Measurements from ENCODE around the gene SOX6. TPM values are rescaled to one million over a fixed set of nuclear protein-coding genes. Genes with fewer than 3 reads are reported as not detected.
"Not testable (repeated sequence)": the region's sequence is repeated elsewhere in the genome, so short reads cannot be mapped to it uniquely, and the experiment has no call there.

SOX6 gene
- not detected in 2 replicates for total RNA-seq

- Mint-ChIP-seq H3K9me3 (no peaks in the 10 kb centered on the region), H3K27me3 (no peaks in the 10 kb centered on the region), H3K4me1 (no peaks in the 10 kb centered on the region), H3K36me3 (ENCODE audit: low read depth) (no peaks in the 10 kb centered on the region), H3K27ac (no peak within 1 kb of the TSS), H3K4me3 (no peak within 1 kb of the TSS)
- intact Hi-C loops (cut with micrococcal nuclease): no loop called here
- no peak for DNase-seq
Measured at GRCh38 chr11:16356057-16356760, at the start of gene SOX6. SOX6 (minus strand) TSS chr11:16356546; CDS start chr11:16341248, 15,298 bp downstream.

GRCh38 chr11:16404781-16405285 lies 48.5 kb upstream of the SOX6 start:
- H3K27me3 Mint-ChIP-seq: no peaks in the 10 kb centered on the region
- H3K27ac Mint-ChIP-seq: no peak overlapping the region
- H3K36me3 Mint-ChIP-seq (ENCODE audit: low read depth): no peaks in the 10 kb centered on the region
- no peaks in the 10 kb centered on the region for H3K4me1 Mint-ChIP-seq
- DNase-seq: no peak
- no peaks in the 10 kb centered on the region for H3K9me3 Mint-ChIP-seq
- no peak overlapping the region for H3K4me3 Mint-ChIP-seq
- intact Hi-C loops (cut with micrococcal nuclease): no loop called here

- no peak overlapping the region for H3K27ac Mint-ChIP-seq
- intact Hi-C loops (cut with micrococcal nuclease): no loop called here
- H3K4me1 Mint-ChIP-seq: no peaks in the 10 kb centered on the region
- no peak overlapping the region for H3K4me3 Mint-ChIP-seq
- DNase-seq: no peak
- H3K9me3 Mint-ChIP-seq: no peaks in the 10 kb centered on the region
- H3K27me3 Mint-ChIP-seq: no peaks in the 10 kb centered on the region
- no peaks in the 10 kb centered on the region for H3K36me3 Mint-ChIP-seq (ENCODE audit: low read depth)
Measured at GRCh38 chr11:16403851-16404250, 47.5 kb upstream of the SOX6 start.

GRCh38 chr11:16403448-16403803 lies 47.1 kb upstream of the SOX6 start:
- Mint-ChIP-seq H3K4me1 (no peaks in the 10 kb centered on the region), H3K27ac (no peak overlapping the region), H3K27me3 (no peaks in the 10 kb centered on the region), H3K4me3 (no peak overlapping the region), H3K9me3 (no peaks in the 10 kb centered on the region), H3K36me3 (ENCODE audit: low read depth) (no peaks in the 10 kb centered on the region)
- DNase-seq: no peak
- intact Hi-C loops (cut with micrococcal nuclease): no loop called here

- no peak for DNase-seq
- Mint-ChIP-seq H3K4me1 (no peaks in the 10 kb centered on the region), H3K36me3 (ENCODE audit: low read depth) (no peaks in the 10 kb centered on the region), H3K27ac (no peak overlapping the region), H3K4me3 (no peak overlapping the region), H3K27me3 (no peaks in the 10 kb centered on the region), H3K9me3 (no peaks in the 10 kb centered on the region)
- intact Hi-C loops (cut with micrococcal nuclease): no loop called here
Measured at GRCh38 chr11:16402654-16403447, 46.5 kb upstream of the SOX6 start.

GRCh38 chr11:16397390-16397789 lies 41.0 kb upstream of the SOX6 start:
- Mint-ChIP-seq H3K27ac (no peak overlapping the region), H3K4me1 (no peaks in the 10 kb centered on the region), H3K27me3 (no peaks in the 10 kb centered on the region), H3K4me3 (no peak overlapping the region), H3K36me3 (ENCODE audit: low read depth) (no peaks in the 10 kb centered on the region), H3K9me3 (no peaks in the 10 kb centered on the region)
- intact Hi-C loops (cut with micrococcal nuclease): no loop called here
- no peak for DNase-seq

- Mint-ChIP-seq H3K27me3 (no peaks in the 10 kb centered on the region), H3K36me3 (ENCODE audit: low read depth) (no peaks in the 10 kb centered on the region), H3K4me3 (no peak overlapping the region), H3K4me1 (no peaks in the 10 kb centered on the region), H3K9me3 (peaks cover under 1% of the 10 kb centered on the region), H3K27ac (no peak overlapping the region)
- intact Hi-C loops (cut with micrococcal nuclease): no loop called here
- no peak for DNase-seq
Measured at GRCh38 chr11:16395601-16396000, 39.3 kb upstream of the SOX6 start.

- Mint-ChIP-seq H3K4me3 (no peak overlapping the region), H3K27me3 (no peaks in the 10 kb centered on the region), H3K4me1 (no peaks in the 10 kb centered on the region), H3K36me3 (ENCODE audit: low read depth) (no peaks in the 10 kb centered on the region), H3K27ac (no peak overlapping the region), H3K9me3 (peaks cover 6% of the 10 kb centered on the region)
- intact Hi-C loops (cut with micrococcal nuclease): no loop called here
- no peak for DNase-seq
Measured at GRCh38 chr11:16394947-16395346, 38.6 kb upstream of the SOX6 start.

- intact Hi-C loops (cut with micrococcal nuclease): no loop called here
- no peak overlapping the region for H3K4me3 Mint-ChIP-seq
- H3K27me3 Mint-ChIP-seq: no peaks in the 10 kb centered on the region
- H3K9me3 Mint-ChIP-seq: peaks cover 6% of the 10 kb centered on the region
- H3K36me3 Mint-ChIP-seq (ENCODE audit: low read depth): no peaks in the 10 kb centered on the region
- DNase-seq: no peak
- no peak overlapping the region for H3K27ac Mint-ChIP-seq
- no peaks in the 10 kb centered on the region for H3K4me1 Mint-ChIP-seq
Measured at GRCh38 chr11:16393340-16393739, 37.0 kb upstream of the SOX6 start.

GRCh38 chr11:16392616-16393015 lies 36.3 kb upstream of the SOX6 start:
- H3K4me1 Mint-ChIP-seq: no peaks in the 10 kb centered on the region
- H3K9me3 Mint-ChIP-seq: peaks cover 6% of the 10 kb centered on the region
- no peak for DNase-seq
- intact Hi-C loops (cut with micrococcal nuclease): no loop called here
- no peak overlapping the region for H3K4me3 Mint-ChIP-seq
- no peak overlapping the region for H3K27ac Mint-ChIP-seq
- H3K36me3 Mint-ChIP-seq (ENCODE audit: low read depth): no peaks in the 10 kb centered on the region
- no peaks in the 10 kb centered on the region for H3K27me3 Mint-ChIP-seq

- H3K9me3 Mint-ChIP-seq; H3K27me3 Mint-ChIP-seq; H3K4me3 Mint-ChIP-seq; H3K4me1 Mint-ChIP-seq; DNase-seq; intact Hi-C loops (cut with micrococcal nuclease); H3K27ac Mint-ChIP-seq; H3K36me3 Mint-ChIP-seq (ENCODE audit: low read depth): not testable (repeated sequence)
Measured at GRCh38 chr11:16390826-16391225, 34.5 kb upstream of the SOX6 start.

GRCh38 chr11:16385099-16385498 lies 28.8 kb upstream of the SOX6 start:
- Mint-ChIP-seq H3K9me3 (peaks cover under 1% of the 10 kb centered on the region), H3K4me3 (no peak overlapping the region), H3K4me1 (no peaks in the 10 kb centered on the region), H3K27me3 (no peaks in the 10 kb centered on the region), H3K27ac (no peak overlapping the region), H3K36me3 (ENCODE audit: low read depth) (no peaks in the 10 kb centered on the region)
- DNase-seq: no peak
- intact Hi-C loops (cut with micrococcal nuclease): no loop called here

GRCh38 chr11:16382638-16383380 lies 26.5 kb upstream of the SOX6 start:
- Mint-ChIP-seq H3K36me3 (ENCODE audit: low read depth) (no peaks in the 10 kb centered on the region), H3K27me3 (no peaks in the 10 kb centered on the region), H3K9me3 (no peaks in the 10 kb centered on the region), H3K4me3 (no peak overlapping the region), H3K4me1 (no peaks in the 10 kb centered on the region), H3K27ac (no peak overlapping the region)
- DNase-seq: no peak
- intact Hi-C loops (cut with micrococcal nuclease): no loop called here

- Mint-ChIP-seq H3K4me3 (no peak overlapping the region), H3K27ac (no peak overlapping the region), H3K9me3 (no peaks in the 10 kb centered on the region), H3K36me3 (ENCODE audit: low read depth) (no peaks in the 10 kb centered on the region), H3K27me3 (no peaks in the 10 kb centered on the region), H3K4me1 (no peaks in the 10 kb centered on the region)
- DNase-seq: no peak
- intact Hi-C loops (cut with micrococcal nuclease): no loop called here
Measured at GRCh38 chr11:16382186-16382585, 25.8 kb upstream of the SOX6 start.
